Tongue (tissue), 2 donors: ENCODE measurements around the gene ATP2B2. TPM values are rescaled to one million over a fixed set of nuclear protein-coding genes. Genes with fewer than 3 reads are reported as not detected.
"Not testable (repeated sequence)": the region's sequence is repeated elsewhere in the genome, so short reads cannot be mapped to it uniquely, and the experiment has no call there.

Source experiments
- DNase-seq: peaks from one replicate; pipeline ENCODE4 v3.0.0-alpha.2; 2015
- total RNA-seq: library from RNA; depleted of rRNA; stranded (reverse); fragments of >200 nt; gene quantifications from one replicate; pipeline ENCODE4 v1.2.3, GENCODE V29; 2014

ATP2B2 gene
- total RNA-seq, 1 donor from 2014 or later, result 5.7 TPM

DNA sequence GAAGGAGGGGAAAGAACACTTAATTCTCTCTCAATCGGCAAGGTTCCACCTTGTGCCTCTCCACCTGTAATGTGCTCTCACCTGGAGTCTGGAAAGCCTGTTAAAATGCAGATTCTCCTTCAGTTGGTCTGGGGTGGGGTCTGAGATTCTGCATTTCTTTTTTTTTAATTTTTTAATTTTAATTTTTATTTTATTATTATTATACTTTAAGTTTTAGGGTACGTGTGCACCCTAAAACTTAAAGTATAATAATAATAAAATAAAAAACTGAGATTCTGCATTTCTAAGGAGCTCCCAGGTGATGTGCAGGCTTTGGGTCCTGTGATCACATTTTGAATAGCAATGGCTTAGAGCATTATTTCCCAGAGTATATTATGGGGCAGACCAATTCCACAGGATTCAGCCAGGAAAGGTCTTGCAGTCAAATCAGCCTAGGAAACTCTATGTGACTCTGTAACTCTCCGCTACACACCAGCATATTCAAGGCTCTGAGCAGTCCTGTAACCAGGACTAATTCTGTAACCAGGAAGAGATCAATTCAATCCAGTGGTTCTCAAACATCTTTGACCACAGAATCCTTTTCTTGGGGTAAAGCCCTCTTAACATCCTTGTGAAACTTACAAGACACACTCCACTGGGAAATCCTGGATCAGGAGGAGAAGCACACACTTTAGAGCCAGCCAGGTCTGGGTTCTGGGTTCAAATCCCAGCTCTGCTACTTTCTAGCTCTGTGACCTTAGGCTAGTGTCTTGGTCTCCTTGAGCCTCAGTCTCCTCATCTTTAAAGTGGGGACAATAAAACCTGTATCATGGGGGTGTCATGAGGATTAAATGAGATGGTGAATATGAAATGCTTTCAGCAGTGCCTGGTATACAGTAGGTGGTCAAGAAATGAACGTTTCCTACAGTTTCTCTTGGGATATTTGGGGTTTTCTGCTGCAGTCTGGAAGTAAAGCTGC, 122.2 kb downstream of the ATP2B2 start:
- no peak for DNase-seq

DNA sequence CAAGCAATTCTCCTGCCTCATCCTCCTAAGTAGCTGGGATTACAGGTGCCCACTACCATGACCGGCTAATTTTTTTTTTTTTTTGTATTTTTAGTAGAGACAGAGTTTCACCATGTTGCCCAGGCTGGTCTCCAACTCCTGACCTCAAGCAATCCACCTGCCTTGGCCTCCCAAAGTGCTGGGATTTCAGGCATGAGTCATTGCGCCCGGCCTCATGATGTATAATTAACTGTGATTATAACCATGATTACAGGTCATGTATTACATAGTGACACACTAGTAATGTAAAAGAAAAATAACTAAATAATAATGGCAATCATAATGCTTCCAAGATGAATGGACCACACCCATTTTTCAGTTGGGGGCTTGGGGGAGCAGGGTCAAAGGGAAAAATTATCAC, 122.9 kb downstream of the ATP2B2 start:
- not testable (repeated sequence) for DNase-seq

DNA sequence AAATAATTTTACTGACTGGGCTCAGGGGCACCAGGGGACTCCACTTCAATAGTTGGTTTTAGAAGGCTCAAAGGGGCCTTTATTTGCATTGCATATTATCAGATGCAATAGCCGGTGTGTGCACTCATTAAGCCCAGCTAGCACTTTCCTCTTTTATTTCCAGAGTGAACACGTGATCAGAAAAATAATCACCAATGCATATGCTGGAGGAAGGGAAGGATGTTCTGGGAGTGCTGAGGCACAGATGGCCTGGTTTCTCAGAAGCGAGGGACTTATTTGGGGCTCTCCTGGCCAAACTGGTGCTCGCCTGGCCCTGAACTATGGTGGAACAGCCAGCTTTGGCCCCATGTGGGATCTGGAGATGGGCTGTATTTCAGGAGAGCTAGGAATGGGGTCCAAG, 124.0 kb downstream of the ATP2B2 start:
- DNase-seq, result no peak

DNA sequence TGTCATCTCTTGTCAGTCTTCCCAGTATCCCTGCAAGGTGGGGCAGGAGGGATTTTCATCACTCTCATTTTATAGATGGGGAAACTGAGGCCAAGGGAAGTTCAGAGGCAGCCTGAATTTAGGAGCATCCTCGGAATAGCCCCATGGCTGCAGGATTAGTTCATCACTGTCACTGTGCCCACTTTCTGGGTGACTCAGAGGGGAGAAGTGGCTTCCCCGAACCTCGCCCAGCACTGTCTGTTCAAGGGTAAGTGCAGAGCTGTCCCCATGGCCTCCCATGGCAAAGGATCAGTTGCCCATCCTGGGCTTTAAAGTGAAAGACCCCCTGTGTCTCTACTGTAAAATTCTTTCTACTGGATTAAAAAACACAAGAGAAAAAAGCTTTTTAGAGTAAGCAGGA, 124.5 kb downstream of the ATP2B2 start:
- no peak for DNase-seq

DNA sequence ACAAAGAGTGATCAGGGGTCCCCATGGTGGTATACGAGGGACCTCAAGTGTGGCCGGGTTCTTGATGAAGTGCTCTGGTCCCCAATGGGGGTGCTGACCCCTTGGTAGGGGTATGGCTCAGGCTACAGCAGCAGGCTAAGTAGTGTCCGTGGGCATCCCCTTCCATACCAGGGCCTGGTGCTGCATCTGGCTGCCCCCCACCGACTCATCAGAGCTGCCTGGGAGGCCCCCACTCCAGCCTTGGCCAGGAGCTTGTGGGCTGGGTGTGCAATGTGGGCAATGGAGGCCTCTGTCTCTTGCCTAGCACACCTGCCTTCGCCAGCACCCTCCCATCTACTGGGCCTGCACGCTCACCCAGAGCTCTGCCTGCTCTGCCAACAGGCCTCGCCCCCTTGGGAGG, 125.4 kb downstream of the ATP2B2 start:
- DNase-seq, result no peak

DNA sequence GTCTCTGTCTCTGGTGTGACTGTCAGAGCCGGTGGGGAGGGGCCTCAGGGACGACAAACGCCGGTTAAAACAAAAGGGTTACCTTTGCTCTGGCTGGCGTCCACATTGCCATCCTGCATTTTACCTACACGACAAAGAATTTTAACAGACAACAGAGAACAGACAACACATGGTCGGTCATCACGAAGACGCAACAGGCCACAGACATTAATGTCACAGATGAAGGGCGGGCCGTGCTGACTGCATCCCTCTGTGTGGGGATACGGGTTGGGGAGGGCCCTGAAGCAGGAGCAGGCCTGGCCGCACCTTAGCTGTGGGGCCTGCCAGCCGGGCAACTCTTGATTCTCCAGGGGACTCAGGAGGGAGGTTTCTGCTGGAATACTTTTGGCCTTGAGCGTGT, 126.2 kb downstream of the ATP2B2 start:
- DNase-seq, result no peak

DNA sequence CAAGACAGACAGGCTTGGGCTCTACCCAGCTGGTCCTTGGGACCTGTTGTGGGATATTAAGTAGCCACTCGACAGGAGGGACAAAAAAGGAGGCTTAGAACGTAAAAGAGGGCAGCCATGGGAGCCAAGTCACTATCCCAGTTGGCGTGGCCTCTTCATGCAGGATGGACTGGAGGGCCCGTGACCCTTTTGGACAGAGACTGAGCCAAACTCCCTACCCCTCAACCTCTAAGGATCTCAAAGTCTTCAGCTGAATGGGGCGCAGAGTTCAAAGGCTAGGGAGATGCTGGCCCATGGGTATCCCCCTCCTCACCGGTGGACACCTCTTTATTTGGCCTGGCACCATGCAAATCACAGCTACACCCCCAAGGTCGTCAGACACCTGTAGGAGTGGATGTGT, 126.6 kb downstream of the ATP2B2 start:
- no peak for DNase-seq

DNA sequence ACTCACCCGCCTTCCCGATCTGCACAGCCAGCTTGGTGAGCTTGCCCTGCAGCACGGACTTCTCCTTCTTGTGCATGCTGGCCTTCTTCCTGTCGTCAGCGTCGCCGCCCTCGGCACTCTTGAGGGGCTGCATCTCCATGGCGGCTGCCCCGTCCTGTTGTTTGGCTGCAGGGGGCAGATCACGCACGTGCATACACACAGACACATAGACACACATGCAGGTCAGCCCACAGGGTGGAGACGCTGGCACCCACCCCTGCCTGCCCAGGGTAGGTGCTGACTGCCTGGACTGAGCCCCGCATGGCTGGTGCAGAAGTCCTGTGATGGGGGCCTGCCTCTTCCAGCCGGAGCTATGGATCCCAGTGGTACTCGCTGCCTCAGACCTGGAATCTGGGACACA, 127.1 kb downstream of the ATP2B2 start:
- no peak for DNase-seq

DNA sequence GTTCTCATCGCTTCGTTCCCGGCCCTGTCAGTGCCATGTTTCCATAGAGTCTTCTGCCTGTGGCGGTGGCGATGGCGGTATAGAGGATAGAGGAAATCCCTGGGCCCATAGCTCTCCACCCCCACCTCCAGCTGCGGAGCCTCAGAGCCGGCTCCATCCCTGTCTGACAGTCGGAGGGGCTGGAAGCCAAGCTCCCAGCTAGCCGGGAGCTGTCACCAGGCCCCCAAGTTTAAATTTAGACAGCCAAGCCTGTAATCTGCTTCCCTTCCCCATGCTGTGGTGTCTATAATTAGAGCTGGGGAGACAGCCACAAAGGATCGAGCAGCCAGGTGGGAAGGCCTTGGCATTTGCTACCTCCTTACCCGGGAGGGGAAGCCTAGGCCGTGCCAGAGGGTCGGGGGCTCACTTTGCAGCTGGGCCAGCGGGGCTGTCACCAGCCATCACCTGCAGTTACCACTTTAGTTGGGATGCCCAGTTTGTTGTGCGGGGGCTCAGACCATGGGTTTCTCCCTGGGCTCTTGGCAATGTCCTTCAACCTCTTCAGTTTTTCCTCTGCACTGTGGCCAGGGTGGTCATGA, 128.1 kb downstream of the ATP2B2 start:
- peak; percentile 52 for DNase-seq

DNA sequence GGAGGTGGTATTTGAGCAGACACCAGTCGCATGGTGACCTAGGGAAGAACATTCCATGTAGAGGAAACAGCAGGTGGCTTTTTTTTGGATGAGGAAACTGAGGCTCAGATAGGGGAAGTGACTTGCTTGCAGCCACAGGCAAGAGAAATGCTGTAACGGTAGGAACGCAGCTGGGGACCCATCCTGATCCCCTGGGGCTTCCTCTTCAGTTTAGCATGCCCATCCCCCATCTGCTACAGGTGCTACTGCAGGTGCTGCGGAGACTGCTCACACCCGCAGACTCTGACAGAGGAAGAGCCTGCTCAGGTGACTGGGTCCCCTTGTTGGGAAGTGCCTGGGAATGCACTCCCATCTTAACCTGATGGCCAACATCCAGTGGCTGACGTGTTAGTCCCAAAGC, 129.0 kb downstream of the ATP2B2 start:
- DNase-seq, result no peak

DNA sequence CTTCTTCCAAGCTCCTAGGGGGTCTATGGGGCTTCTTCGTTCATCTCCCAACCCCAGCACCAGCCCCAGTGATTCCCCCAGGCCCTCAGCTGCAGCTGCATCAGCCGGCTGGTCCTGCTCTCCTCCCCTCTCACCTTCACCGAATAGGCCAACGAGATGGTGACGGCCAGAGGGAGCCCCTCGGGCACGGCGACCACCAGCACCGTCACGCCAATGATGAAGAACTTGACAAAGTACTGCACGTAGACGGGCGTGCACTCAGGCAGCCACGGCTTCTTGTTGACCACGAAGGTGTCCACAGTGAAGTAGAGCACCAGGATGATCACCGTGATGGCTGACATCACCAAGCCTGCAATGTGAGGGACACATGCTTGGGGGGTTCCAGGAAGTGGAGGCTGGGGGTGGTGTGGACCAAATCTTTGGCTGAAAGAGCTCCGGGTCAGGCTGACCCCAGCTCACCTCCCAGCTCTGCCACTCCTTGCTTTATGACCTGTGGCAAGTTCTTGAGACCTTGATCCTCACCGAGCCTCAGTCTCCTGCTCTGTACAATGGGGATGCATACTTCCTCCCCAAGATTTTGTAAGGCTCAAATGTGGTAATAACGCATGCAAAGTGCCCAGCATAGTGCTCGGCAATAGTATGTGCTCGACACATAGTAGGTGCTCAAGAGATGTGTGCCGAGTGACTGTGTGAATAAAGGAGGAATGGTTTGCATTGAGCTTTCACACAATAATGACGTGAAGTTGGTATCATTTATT, 129.9 kb downstream of the ATP2B2 start:
- DNase-seq, result no peak

DNA sequence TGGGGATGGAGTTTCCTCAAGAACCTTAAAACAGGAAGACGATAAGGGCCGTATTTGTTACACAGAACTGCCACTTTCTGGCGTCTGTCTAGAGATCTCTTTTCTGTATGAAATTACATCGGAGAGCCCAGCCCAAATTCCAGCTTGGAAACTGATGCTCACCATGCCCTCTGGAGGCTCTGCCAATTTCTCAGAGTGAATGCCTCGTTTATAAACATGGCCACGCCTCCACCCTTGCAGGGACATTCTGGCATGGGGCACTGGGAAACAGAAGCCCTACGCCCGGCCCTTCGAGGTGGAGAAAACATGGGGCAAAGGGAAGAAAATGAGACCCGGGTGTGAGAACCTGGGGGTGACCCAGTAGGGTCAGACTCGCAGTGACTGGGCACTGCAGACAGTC, 131.1 kb downstream of the ATP2B2 start:
- peak; percentile 78 for DNase-seq

DNA sequence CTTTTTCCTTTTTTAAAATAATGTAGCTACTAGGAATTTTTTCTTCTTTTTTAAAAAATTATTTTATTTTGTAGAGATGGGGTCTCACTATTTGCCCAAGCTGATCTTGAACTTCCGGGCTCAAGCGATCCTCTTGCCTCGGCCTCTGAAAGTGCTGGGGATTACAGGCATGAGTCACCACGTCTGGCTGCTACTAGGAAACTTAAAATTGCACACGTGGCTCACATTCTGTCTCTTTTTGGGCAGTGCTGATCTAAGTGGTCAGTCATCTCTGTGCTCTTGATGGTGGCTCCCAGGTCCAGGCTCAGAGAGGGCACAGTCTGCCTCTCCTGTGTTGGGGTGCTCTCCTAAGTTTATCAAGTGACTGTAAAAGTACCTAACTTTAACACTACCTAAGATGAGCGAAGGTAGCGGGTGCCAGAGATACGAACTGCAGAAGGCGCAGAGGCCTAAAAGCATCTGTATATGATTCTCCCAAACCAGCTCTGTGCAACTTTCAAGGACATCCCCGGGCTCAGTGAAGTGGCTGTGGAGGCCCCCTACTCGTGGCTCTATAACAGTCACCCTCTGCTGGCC, 131.6 kb downstream of the ATP2B2 start:
- DNase-seq, result no peak

DNA sequence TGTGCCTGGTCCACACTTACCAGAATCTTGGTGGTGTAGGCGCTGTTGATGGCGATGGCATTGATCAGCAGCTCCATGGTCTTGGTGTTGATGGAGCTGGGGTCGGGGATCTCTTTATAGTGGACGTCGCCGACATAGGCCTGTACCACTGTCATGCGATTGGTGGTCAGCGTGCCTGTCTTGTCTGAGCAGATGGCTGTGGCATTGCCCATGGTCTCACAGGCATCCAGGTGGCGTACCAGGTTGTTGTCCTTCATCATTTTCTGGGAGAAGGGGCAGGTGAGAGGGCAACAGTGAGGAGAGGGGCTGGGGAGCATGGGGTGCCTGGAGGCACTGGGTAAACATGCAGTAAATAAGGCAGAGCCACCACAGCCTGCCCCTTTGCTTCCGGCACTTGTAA, 133.6 kb downstream of the ATP2B2 start:
- DNase-seq, result no peak

DNA sequence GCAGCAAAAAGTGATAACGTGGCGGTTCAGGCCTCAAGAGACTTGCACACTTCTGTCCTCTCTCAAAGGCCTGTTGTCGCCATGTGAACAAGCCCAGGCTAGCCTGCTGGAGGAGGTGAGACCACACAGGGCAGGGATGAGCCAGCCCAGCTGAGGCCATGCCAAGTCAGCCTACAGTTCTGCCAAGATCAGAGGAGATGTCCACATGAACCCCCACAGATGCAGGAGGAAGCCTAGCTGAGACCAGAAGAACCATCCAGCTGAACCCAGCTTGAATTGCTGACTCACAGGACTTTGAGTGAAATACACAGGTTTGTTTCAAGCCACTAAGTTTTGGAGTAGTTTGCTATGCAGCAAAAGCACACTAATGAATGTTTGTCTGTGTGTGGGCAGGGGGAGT, 134.2 kb downstream of the ATP2B2 start:
- DNase-seq, result no peak

DNA sequence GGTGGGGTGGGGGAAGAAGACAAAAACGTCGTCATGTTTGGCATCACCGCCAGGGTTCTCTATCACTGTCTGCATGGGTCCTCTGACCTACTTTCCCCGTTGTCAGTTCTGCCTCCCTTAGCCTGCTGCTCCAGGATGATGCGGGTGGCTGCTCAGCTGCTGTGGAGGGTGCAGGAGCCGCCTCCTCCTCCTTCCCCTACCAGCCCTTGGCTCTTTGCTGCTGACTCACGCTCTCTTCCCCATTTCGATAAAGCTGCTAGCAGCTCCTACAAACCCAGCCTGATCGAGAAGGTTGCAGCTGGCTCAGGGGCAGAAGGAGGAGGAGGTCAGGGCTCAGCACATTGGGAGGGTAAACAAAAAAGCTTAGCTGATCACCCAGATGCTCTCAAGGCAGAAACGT, 135.0 kb downstream of the ATP2B2 start:
- DNase-seq, result no peak

DNA sequence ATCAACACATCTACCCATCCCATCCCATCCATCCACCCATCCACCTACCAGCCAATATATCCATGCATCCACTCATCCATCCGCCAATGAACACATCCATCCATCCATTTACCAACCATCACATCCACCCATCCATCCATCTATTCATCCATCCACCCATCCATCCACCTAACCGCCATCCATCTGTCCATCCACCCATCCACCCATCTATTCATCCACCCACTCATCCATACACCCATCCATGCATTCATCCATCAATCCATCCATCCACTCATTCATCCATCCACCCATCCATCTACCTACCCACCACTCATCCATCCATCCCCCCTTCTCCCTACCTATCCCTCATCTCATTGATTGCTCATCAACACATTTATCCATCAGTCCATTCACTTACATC, 136.9 kb downstream of the ATP2B2 start:
- no peak for DNase-seq

DNA sequence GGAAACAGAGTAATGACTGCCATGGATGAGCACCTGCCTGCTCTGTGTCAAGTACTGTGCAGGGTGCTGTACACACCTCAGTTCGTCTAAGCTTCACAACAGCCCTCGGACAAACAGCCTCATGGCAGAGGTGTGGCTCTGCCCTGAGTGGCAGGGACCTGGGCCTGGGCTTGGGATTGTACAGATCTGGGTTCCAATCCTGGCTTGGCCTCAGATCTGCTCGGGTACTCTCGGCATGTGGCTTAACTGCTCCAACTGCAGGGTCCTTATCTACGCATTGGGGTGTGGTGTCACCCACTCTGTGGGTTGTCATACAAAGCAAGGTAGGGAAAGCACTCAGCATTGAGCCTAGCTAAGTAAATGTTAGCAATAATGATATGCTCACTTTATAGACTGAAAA, 137.9 kb downstream of the ATP2B2 start:
- DNase-seq, result no peak

DNA sequence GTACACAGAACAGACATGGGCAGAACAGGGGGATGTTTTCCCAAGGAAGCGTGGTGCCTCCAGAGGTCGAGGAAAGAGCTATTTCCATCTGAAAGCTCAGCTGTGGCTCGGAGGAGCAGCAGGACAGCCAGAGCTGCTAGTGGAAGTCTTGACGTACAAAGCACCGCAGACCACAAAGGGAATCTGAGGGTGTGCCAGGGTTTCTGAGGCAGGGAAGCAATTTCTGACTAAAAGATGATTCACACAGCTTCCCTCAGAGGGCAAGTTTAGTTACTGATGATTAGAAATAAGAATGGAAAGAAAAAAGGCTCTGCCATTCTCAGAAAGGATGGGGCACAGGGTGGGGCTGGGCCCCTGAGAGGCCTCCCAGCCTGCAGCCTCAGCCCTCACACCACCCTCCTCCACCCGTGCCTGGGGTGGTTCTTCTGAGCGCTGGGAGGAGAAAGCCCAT, 138.7 kb downstream of the ATP2B2 start:
- DNase-seq, result no peak

DNA sequence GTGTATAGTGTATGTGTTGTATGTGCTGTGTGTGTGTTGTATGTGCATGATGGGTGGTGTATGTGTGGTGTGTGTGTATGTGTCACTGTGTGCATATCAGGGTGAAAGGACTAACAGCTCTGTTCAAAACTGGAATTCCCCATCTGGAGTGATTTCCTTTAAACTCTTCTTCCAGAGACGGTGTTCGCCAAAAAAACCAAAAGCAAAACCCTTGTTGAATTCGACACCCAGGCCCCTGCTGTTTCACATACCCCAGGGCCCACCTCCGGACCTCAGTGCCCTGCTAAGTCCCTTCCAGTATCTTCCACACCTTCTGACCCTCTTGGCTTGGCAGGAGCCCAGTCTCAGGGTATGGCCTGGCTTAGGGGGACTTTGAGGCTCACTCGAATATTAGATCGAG, 139.6 kb downstream of the ATP2B2 start:
- DNase-seq, result no peak

DNA sequence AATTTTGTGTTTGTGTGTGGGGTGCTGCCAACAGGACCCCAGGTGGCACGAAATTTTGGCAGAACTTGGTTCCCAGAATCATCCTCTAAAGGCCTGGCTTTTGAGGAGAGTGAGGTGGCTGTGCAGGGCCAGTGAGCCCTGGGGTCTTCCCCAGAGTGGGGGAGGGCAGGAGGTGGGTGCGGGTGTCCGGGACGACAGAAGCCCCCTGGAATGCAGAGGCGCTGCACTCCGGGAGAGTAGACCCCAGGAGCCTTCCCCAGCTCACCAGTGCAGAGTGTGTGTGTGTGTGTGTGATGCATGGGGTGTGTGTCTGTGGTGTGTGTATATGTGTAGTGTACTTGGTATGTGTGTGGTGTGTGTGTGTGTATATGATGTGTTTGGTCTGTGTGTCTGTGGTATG, 140.1 kb downstream of the ATP2B2 start:
- DNase-seq, result no peak

DNA sequence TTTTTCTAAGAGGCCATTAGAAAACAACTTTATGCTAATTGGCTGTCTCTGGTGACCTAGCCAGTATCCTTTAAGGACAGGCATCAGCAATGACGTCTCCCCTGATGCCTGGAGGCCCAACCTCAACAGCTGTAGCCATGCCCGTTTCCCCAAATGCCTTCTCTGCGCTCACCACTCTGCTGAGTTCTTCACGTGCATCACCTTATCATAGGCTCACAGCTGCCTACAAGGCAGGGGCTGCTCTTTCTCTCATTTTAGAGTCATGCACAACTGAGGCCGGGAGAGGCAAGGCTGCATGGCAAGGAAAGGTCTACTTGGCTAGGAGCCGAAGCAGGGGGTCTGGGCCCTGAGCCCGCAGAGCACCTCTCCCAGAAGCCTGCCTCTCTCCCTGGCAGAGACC, 140.6 kb downstream of the ATP2B2 start:
- DNase-seq, result no peak

DNA sequence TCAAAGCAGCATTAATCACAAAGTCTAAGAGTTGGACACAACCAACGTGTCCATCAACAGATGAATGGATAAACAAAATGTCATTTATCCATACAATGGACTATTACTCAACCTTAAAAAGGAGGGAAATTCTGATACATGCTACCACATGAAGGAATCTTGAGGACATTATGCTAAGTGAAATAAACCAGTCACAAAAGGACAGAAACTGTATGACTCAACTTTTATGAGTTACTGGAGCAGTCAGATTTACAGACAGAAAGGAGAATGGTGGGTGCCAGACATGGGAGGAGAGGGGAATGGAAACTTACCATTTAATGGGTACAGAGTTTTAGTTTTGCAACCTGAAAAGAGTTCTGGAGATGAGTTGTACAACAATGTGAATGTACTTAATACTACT, 141.5 kb downstream of the ATP2B2 start:
- no peak for DNase-seq
